ENCODE data around the gene PALB2. TPM values are rescaled to one million over a fixed set of nuclear protein-coding genes. Genes with fewer than 3 reads are reported as not detected.
"Not testable (repeated sequence)": the region's sequence is repeated elsewhere in the genome, so short reads cannot be mapped to it uniquely, and the experiment has no call there.

The PALB2 gene
- total and polyA plus RNA-seq, 3 donors from 2014 or later = 14.4 to 26.8 (median 24.6) TPM

DNA sequence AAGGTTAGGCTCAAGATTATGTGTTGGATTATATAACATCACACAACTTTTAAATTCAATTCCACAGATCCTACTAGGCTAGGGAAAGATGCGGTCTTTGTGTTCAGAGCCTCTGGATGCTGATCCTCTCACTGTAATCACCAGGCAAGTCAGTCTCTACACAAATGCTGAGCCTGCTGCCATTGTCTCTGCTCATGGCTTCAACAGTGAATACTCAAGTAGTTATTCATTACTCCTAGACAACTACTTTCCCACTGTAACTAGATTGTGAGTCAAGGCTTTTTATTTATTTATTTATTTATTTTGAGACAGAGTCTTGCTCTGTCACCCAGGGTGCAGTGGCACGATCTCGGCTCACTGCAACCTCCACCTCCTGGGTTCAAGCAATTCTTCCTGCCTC, 29.2 kb downstream of the PALB2 start:
- H3K36me3 ChIP-seq (ENCODE audit: low read depth, missing control alignments) = no peaks in the 10 kb centered on the region
- H3K9me3 ChIP-seq = no peaks in the 10 kb centered on the region
- intact Hi-C loops (cut with DNase I; ENCODE audit: low total_unique reads) = no loop called here
- WGBS, 2 donors = 91 to 100% methylated on average over 3 of the region's 3 CpGs
- no peaks in the 10 kb centered on the region for H3K27me3 ChIP-seq
- no peak for DNase-seq
- no peak overlapping the region for H3K4me3 ChIP-seq
- H3K4me1 ChIP-seq = no peaks in the 10 kb centered on the region
- TF ChIP-seq, protein P1, sequence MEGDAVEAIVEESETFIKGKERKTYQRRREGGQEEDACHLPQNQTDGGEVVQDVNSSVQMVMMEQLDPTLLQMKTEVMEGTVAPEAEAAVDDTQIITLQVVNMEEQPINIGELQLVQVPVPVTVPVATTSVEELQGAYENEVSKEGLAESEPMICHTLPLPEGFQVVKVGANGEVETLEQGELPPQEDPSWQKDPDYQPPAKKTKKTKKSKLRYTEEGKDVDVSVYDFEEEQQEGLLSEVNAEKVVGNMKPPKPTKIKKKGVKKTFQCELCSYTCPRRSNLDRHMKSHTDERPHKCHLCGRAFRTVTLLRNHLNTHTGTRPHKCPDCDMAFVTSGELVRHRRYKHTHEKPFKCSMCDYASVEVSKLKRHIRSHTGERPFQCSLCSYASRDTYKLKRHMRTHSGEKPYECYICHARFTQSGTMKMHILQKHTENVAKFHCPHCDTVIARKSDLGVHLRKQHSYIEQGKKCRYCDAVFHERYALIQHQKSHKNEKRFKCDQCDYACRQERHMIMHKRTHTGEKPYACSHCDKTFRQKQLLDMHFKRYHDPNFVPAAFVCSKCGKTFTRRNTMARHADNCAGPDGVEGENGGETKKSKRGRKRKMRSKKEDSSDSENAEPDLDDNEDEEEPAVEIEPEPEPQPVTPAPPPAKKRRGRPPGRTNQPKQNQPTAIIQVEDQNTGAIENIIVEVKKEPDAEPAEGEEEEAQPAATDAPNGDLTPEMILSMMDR (IDR thresholded peaks at IDR 0.05) = no peak
- no peak for TF ChIP-seq POLR2A (IDR thresholded peaks at IDR 0.05)
- H3K27ac ChIP-seq = no peak overlapping the region

DNA sequence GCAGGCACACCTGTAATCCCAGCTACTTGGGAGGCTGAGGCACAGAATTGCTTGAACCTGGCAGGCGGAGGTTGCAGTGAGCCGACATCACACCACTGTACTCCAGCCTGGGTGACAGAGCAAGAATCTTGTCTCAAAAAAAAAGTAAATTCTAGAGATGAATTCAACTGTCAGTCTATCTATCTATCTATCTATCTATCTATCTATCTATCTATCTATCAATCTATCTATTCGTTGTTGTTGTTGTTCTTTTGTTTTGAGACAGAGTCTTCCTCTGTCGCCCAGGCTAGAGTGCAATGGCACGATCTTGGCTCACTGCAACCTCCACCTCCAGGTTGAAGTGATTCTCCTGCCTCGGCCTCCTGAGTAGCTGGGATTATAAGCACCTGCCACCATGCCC, 30.2 kb downstream of the PALB2 start:
- DNase-seq; H3K27ac ChIP-seq; H3K9me3 ChIP-seq; H3K4me3 ChIP-seq; H3K4me1 ChIP-seq; intact Hi-C loops (cut with DNase I; ENCODE audit: low total_unique reads); H3K36me3 ChIP-seq (ENCODE audit: low read depth, missing control alignments); H3K27me3 ChIP-seq: not testable (repeated sequence)
- WGBS, 2 donors = 94 to 97% methylated on average over 6 of the region's 6 CpGs

GRCh38 chr16:23609929-23610328, 31.2 kb downstream of the PALB2 start:
- H3K36me3 ChIP-seq (ENCODE audit: low read depth, missing control alignments) = no peaks in the 10 kb centered on the region

DNA sequence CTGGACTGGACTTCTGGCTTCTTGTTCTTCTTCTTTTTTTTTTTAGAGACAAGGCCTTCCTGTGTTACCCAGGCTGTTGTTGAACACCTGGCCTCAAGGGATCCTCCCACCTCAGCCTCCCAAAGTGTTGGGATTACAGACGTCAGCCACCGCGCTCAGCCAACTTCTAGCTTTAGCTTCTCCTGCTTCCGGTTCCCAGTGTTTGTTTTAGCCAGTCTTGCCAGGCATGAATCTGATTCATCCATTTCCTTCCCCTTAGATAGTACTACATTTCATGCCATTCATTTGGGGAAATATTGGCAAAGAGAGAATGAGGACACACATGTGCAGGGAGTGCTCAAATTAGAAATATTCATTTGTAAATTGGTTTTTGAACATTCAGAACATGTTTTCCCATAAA, 32.9 kb downstream of the PALB2 start:
- H3K4me3 ChIP-seq = no peak overlapping the region
- no peaks in the 10 kb centered on the region for H3K27me3 ChIP-seq
- H3K9me3 ChIP-seq = no peaks in the 10 kb centered on the region
- intact Hi-C loops (cut with DNase I; ENCODE audit: low total_unique reads) = no loop called here
- no peak overlapping the region for H3K27ac ChIP-seq
- H3K36me3 ChIP-seq (ENCODE audit: low read depth, missing control alignments) = no peaks in the 10 kb centered on the region
- WGBS, 2 donors = 72 to 81% methylated on average over 4 of the region's 4 CpGs
- no peaks in the 10 kb centered on the region for H3K4me1 ChIP-seq
- TF ChIP-seq POLR2A (IDR thresholded peaks at IDR 0.05) = no peak
- TF ChIP-seq, protein P1 (IDR thresholded peaks at IDR 0.05) = no peak
- DNase-seq = no peak

More at GRCh38 chr16:23609929-23610328, 31.2 kb downstream of the PALB2 start:
- Histone ChIP-seq H3K4me1 (no peaks in the 10 kb centered on the region), H3K9me3 (no peaks in the 10 kb centered on the region), H3K27me3 (no peaks in the 10 kb centered on the region), H3K27ac (no peak overlapping the region), H3K4me3 (no peak overlapping the region)
- intact Hi-C loops (cut with DNase I; ENCODE audit: low total_unique reads) = no loop called here
- DNase-seq = no peak
- 90 to 97% methylated on average over 1 of the region's 1 CpG for WGBS, 2 donors
- TF ChIP-seq POLR2A (IDR thresholded peaks at IDR 0.05) = no peak
- TF ChIP-seq, protein P1 (IDR thresholded peaks at IDR 0.05) = no peak

- intact Hi-C loops (cut with DNase I; ENCODE audit: low total_unique reads) = no loop called here
- no peaks in the 10 kb centered on the region for H3K4me1 ChIP-seq
- H3K27ac ChIP-seq = no peak overlapping the region
- no peak for TF ChIP-seq POLR2A (IDR thresholded peaks at IDR 0.05)
- TF ChIP-seq, protein P1 (IDR thresholded peaks at IDR 0.05) = no peak
- no peaks in the 10 kb centered on the region for H3K9me3 ChIP-seq
- no peak for DNase-seq
- WGBS, 2 donors = 87% methylated on average over 6 of the region's 6 CpGs
- H3K4me3 ChIP-seq = no peak overlapping the region
- no peaks in the 10 kb centered on the region for H3K36me3 ChIP-seq (ENCODE audit: low read depth, missing control alignments)
- no peaks in the 10 kb centered on the region for H3K27me3 ChIP-seq
These were observed 33.4 kb downstream of the PALB2 start for GRCh38 chr16:23607726-23608125.

Data from testis (tissue), 3 donors.